HL-60 (cell line): ENCODE data around the gene A4GALT.

Experiments
- DNase-seq, 2 experiments: peaks; one replicate each; pipeline ENCODE4 v3.0.0-alpha.2; 2010 to 2020; ENCODE audit warnings: low read depth in 1 of 2, low spot score in 1 of 2
- H3K27ac ChIP-seq: fragments of 250-450 bp; sonication (Bioruptor Pico); replicated peaks from 2 replicates; pipeline ENCODE4 v1.5.1; 2020; ENCODE audit warnings: mild to moderate bottlenecking, moderate library complexity
- H3K27me3 ChIP-seq: fragments of 250-450 bp; sonication (Bioruptor Pico); 2 replicates; pipeline ENCODE4 v1.5.1; 2021; ENCODE audit warnings: mild to moderate bottlenecking, moderate library complexity; ENCODE audit not compliant: insufficient read depth, poor library complexity, severe bottlenecking
- H3K4me3 ChIP-seq: replicated peaks from 2 replicates; pipeline ENCODE4 v1.5.1; 2011; ENCODE audit warnings: mild to moderate bottlenecking, control low read depth, low read length; ENCODE audit not compliant: insufficient read depth
- GABPA ChIP-seq: IDR thresholded peaks from 2 replicates; pipeline ENCODE4 v1.6.1; 2012; ENCODE audit warnings: low read depth
- POLR2AphosphoS5 ChIP-seq: IDR thresholded peaks from 2 replicates; pipeline ENCODE4 v1.6.1; 2012; ENCODE audit warnings: low read depth
- REST ChIP-seq: IDR thresholded peaks from 2 replicates; pipeline ENCODE4 v1.6.1; 2012; ENCODE audit warnings: low read depth; ENCODE audit not compliant: insufficient replicate concordance
- SPI1 ChIP-seq: IDR thresholded peaks from 2 replicates; pipeline ENCODE4 v1.6.1; 2012; ENCODE audit warnings: low read depth, mild to moderate bottlenecking, borderline replicate concordance
- TF ChIP-seq, protein P1 (sequence below): IDR thresholded peaks from one replicate; pipeline ENCODE4 v1.5.1; 2011; ENCODE audit warnings: low read length, control low read depth, inconsistent platforms; ENCODE audit not compliant: insufficient read depth

Gene A4GALT

GRCh38 chr22:42699281-42699975, 21.2 kb downstream of the A4GALT start:
- Histone ChIP-seq H3K27me3 (no peaks in the 10 kb centered on the region), H3K4me3 (no peak overlapping the region), H3K27ac (no peak overlapping the region)
- DNase-seq = no peak
- TF ChIP-seq REST = no peak
- TF ChIP-seq SPI1 = no peak
- TF ChIP-seq, protein P1, sequence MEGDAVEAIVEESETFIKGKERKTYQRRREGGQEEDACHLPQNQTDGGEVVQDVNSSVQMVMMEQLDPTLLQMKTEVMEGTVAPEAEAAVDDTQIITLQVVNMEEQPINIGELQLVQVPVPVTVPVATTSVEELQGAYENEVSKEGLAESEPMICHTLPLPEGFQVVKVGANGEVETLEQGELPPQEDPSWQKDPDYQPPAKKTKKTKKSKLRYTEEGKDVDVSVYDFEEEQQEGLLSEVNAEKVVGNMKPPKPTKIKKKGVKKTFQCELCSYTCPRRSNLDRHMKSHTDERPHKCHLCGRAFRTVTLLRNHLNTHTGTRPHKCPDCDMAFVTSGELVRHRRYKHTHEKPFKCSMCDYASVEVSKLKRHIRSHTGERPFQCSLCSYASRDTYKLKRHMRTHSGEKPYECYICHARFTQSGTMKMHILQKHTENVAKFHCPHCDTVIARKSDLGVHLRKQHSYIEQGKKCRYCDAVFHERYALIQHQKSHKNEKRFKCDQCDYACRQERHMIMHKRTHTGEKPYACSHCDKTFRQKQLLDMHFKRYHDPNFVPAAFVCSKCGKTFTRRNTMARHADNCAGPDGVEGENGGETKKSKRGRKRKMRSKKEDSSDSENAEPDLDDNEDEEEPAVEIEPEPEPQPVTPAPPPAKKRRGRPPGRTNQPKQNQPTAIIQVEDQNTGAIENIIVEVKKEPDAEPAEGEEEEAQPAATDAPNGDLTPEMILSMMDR = no peak
- no peak for TF ChIP-seq POLR2AphosphoS5
- TF ChIP-seq GABPA = no peak

GRCh38 chr22:42697542-42698013, 23.1 kb downstream of the A4GALT start:
- no peak overlapping the region for H3K27ac ChIP-seq
- no peak for TF ChIP-seq SPI1
- TF ChIP-seq, protein P1 = no peak
- TF ChIP-seq POLR2AphosphoS5 = no peak
- TF ChIP-seq GABPA = no peak
- TF ChIP-seq REST = no peak
- H3K27me3 ChIP-seq = no peaks in the 10 kb centered on the region
- no peak overlapping the region for H3K4me3 ChIP-seq
- DNase-seq = no peak

DNA sequence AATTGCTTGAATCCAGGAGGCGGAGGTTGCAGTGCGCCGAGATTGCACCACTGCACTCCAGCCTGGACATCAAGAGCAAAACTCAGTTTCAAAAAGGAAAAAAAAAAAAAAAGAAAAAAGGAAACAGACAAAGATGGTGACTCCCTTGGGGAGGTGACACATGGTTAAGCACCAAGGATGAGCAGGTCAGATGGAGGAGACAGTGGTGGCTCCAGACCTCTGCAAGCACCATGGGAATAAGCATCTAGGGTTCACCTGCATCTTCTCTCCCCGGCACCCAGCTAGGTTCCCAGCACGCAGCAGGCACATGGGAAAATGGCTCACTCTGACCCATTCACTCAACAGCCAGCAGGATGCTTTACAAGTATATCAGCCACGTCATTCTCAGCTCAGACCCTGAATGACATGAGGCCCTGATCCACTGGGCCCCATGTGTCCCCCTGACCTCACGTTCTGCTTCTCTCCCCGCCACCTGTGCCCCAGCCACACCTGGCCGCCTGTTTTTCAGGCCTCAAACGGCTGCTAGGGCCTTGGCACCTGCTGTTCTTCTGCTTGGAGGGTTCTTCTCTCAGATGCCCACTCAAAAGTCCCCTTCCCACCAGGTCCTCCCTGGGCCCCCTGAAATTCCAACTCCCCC, 24.2 kb downstream of the A4GALT start:
- no peak for DNase-seq

DNA sequence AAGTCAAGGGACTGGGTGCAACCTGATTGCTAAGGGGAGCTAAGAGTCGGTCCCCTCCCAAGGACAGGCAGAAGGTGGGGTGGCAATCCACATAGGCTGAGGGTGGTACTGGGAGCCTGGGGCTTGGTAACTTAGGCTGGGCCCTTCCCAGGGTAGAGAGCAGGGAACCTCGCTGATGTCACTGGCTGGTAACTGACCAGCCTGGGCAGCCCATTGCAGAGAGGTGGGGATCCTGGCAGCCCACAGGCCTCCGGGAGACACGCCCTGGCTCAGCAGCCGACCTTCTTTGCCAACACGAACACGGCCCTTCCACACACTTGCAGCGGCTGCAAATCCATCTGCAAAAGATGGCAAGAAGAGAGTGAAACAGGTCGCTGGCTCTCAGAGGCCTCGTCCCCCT, 25.4 kb downstream of the A4GALT start:
- H3K27me3 ChIP-seq = no peaks in the 10 kb centered on the region
- TF ChIP-seq GABPA (no peak), SPI1 (no peak)
- no peak overlapping the region for H3K27ac ChIP-seq
- DNase-seq = no peak
- H3K4me3 ChIP-seq = no peak overlapping the region

More for the DNA sequence above, 24.2 kb downstream of the A4GALT start:
- TF ChIP-seq GABPA = no peak
- H3K27me3 ChIP-seq = no peaks in the 10 kb centered on the region
- no peak overlapping the region for H3K4me3 ChIP-seq
- H3K27ac ChIP-seq = no peak overlapping the region
